OCI-LY3 (cell line): ENCODE results near the gene FBXW7.

Experiments used
- H2AFZ ChIP-seq: fragments of 200-600, 300-600 bp; shearing (Covaris generic); 2 replicates; pipeline ENCODE4 v1.6.0; 2014; ENCODE audit warnings: antibody characterized with exemption, low read depth, low read length
- H3K27ac ChIP-seq: fragments of 200-600, 300-600 bp; sonication (generic); 2 replicates; pipeline ENCODE4 v1.5.1; 2014; ENCODE audit warnings: mild to moderate bottlenecking, low read length, moderate library complexity, mixed read lengths
- H3K27me3 ChIP-seq: fragments of 200-600, 300-600 bp; sonication (generic); 2 replicates; pipeline ENCODE4 v1.6.1; 2014; ENCODE audit warnings: low read depth, low read length, mixed read lengths
- H3K36me3 ChIP-seq: fragments of 200-600, 300-600 bp; sonication (generic); replicated peaks from 2 replicates; pipeline ENCODE3; 2014; ENCODE audit warnings: low read depth, low read length, mixed read lengths
- H3K4me1 ChIP-seq: fragments of 300-600, 200-600 bp; sonication (generic); 2 replicates; pipeline ENCODE4 v1.6.1; 2014; ENCODE audit warnings: low read length, mixed read lengths
- H3K4me2 ChIP-seq: fragments of 200-600, 300-600 bp; sonication (generic); 2 replicates; pipeline ENCODE4 v1.6.1; 2014; ENCODE audit warnings: low read length, mixed read lengths
- H3K4me3 ChIP-seq: fragments of 300-600, 200-600 bp; sonication (generic); 2 replicates; pipeline ENCODE4 v1.5.1; 2014; ENCODE audit warnings: antibody characterized with exemption, mild to moderate bottlenecking, low read length, moderate library complexity
- H3K79me2 ChIP-seq: fragments of 300-600, 200-600 bp; shearing (Covaris generic); 2 replicates; pipeline ENCODE4 v1.6.1; 2014; ENCODE audit warnings: mild to moderate bottlenecking, low read length, mixed read lengths
- H3K9ac ChIP-seq: fragments of 300-600, 200-600 bp; shearing (Covaris generic); 2 replicates; pipeline ENCODE4 v1.6.0; 2014; ENCODE audit warnings: mild to moderate bottlenecking, low read length, moderate library complexity
- H3K9me3 ChIP-seq: fragments of 200-600, 300-600 bp; shearing (Covaris generic); 2 replicates; pipeline ENCODE4 v1.6.1; 2014; ENCODE audit warnings: low read length, mixed read lengths; ENCODE audit not compliant: insufficient read depth
- H4K20me1 ChIP-seq: fragments of 200-600, 300-600 bp; sonication (generic); 2 replicates; pipeline ENCODE4 v1.6.1; 2016; ENCODE audit warnings: low read length, mixed read lengths; ENCODE audit not compliant: insufficient read depth
- EZH2phosphoT487 ChIP-seq: fragments of 200-600 bp; shearing (Covaris generic); IDR thresholded peaks from 2 replicates; pipeline ENCODE4 v1.6.1; 2018; ENCODE audit warnings: antibody characterized with exemption, mixed run types, low read depth
- TF ChIP-seq, protein P1 (sequence below): fragments of 200-600, 300-600 bp; sonication (generic); IDR thresholded peaks from 2 replicates; pipeline ENCODE4 v1.5.1; 2014; ENCODE audit warnings: antibody characterized with exemption, low read length, low read depth

The FBXW7 gene

DNA sequence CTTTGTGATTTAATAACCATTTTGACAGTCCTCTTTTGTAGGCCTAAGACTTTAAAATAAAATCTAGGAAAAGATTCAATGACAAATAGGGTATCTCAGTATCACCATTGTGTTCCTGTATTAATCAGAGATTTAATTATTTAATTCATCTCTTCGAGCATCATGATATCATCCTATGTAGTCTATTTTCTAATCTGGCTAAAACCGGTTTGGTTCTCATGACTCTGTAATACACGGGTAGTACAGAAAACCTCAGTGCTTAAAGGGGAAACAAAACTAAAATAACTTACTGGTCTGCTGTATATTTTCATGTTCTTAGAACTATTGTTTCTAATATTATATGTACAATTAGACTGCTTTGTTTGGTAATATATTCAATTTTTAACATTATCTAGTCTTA is 23.7 kb upstream of the FBXW7 start:
- Histone ChIP-seq H3K4me3 (peak overlapping the region; percentile 34), H3K27me3 (no peaks in the 10 kb centered on the region), H3K36me3 (no peaks in the 10 kb centered on the region), H3K79me2 (no peaks in the 10 kb centered on the region), H3K9ac (peak overlapping the region; percentile 46), H3K4me1 (peaks cover 94% of the 10 kb centered on the region), H3K27ac (peak overlapping the region; percentile 69), H4K20me1 (no peaks in the 10 kb centered on the region), H3K9me3 (no peaks in the 10 kb centered on the region), H2AFZ (peak overlapping the region; percentile 58), H3K4me2 (peak overlapping the region; percentile 61)
- TF ChIP-seq, protein P1, sequence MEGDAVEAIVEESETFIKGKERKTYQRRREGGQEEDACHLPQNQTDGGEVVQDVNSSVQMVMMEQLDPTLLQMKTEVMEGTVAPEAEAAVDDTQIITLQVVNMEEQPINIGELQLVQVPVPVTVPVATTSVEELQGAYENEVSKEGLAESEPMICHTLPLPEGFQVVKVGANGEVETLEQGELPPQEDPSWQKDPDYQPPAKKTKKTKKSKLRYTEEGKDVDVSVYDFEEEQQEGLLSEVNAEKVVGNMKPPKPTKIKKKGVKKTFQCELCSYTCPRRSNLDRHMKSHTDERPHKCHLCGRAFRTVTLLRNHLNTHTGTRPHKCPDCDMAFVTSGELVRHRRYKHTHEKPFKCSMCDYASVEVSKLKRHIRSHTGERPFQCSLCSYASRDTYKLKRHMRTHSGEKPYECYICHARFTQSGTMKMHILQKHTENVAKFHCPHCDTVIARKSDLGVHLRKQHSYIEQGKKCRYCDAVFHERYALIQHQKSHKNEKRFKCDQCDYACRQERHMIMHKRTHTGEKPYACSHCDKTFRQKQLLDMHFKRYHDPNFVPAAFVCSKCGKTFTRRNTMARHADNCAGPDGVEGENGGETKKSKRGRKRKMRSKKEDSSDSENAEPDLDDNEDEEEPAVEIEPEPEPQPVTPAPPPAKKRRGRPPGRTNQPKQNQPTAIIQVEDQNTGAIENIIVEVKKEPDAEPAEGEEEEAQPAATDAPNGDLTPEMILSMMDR = no peak
- no peak for TF ChIP-seq EZH2phosphoT487

DNA sequence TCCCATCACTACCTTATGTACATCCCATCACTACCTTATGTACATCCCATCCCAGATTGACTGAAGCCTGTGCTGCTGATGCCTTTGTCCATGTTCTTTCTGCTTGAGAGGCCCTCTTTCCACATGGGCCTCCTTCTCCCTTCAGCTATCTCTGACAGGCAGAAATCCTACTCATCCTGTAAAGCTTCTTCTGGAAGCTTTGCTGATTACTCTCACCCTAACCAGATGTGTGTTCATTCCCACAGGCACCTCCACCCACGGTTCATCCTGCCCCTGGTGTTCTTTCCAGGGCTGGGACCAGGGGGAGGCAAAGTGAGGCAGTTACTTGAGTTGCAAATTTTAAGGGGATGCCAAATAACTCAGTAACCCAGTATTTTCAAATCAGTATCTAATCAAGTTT is 22.5 kb upstream of the FBXW7 start:
- TF ChIP-seq, protein P1 = no peak
- no peak for TF ChIP-seq EZH2phosphoT487
- Histone ChIP-seq H3K27me3 (no peaks in the 10 kb centered on the region), H3K9me3 (no peaks in the 10 kb centered on the region), H3K4me1 (peaks cover 96% of the 10 kb centered on the region), H4K20me1 (no peaks in the 10 kb centered on the region), H3K4me2 (peak overlapping the region; percentile 6; the same call in 1 of the 2 replicates), H3K9ac (no peak overlapping the region), H2AFZ (peak overlapping the region; percentile 30; the same call in 1 of the 2 replicates), H3K4me3 (no peak overlapping the region), H3K36me3 (no peaks in the 10 kb centered on the region), H3K27ac (0 out of 2 replicates have a peak overlapping the region, but pooled peaks have one; percentile 1), H3K79me2 (no peaks in the 10 kb centered on the region)

DNA sequence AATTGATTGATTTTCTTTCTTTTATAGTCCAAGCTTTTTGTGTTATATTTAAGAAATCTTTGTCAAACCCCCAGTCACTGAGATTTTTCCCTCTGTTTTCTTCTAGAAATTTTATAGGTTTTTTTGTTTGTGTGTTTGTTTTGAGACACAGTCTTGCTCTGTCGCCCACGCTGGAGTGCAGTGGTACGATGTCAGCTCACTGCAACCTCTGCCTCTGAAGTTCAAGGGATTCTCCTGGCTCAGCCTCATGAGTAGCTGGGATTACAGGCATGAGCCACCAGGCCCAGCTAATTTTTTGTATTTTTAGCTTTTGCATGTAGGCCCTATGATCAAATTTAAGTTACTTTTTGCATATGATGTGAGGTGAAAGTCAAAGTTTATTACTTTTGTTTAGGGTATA is 20.9 kb upstream of the FBXW7 start:
- TF ChIP-seq, protein P1 = no peak
- no peak for TF ChIP-seq EZH2phosphoT487
- Histone ChIP-seq H3K9ac (peak overlapping the region; percentile 57), H3K4me2 (peak overlapping the region; percentile 78), H3K4me3 (peak overlapping the region; percentile 59), H2AFZ (peak overlapping the region; percentile 65), H3K27ac (peak overlapping the region; percentile 71), H3K79me2 (no peaks in the 10 kb centered on the region), H3K27me3 (no peaks in the 10 kb centered on the region), H4K20me1 (no peaks in the 10 kb centered on the region), H3K9me3 (no peaks in the 10 kb centered on the region; the same call in 1 of the 2 replicates), H3K4me1 (peaks cover 94% of the 10 kb centered on the region), H3K36me3 (no peaks in the 10 kb centered on the region)

DNA sequence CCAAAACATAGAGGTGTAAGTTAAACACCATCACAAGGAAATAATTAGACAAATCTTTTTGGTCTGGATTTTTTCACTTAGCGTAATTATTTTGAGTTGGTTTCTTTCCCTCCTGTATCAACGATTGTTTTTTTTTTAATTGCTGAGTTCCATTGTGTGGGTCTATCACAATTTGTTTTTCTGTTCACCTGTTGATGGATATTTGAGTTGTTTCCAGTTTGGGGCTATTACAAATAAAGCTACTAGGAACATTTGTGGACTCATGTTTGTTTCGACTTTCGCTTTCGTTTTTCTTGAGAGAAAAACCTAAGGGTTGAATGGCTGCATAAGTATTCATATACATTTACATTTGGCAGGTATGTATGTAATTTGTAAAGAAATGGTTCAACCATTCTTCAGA is 20.4 kb upstream of the FBXW7 start:
- peaks cover 96% of the 10 kb centered on the region for H3K4me1 ChIP-seq
- peaks cover 4% of the 10 kb centered on the region; the same call in 1 of the 2 replicates for H3K9me3 ChIP-seq
- peak overlapping the region; percentile 65 for H2AFZ ChIP-seq
- H3K27me3 ChIP-seq = no peaks in the 10 kb centered on the region
- peak overlapping the region; percentile 71 for H3K27ac ChIP-seq
- no peak for TF ChIP-seq EZH2phosphoT487
- TF ChIP-seq, protein P1 = no peak
- no peaks in the 10 kb centered on the region for H3K79me2 ChIP-seq
- H3K36me3 ChIP-seq = no peaks in the 10 kb centered on the region
- H4K20me1 ChIP-seq = no peaks in the 10 kb centered on the region
- H3K4me2 ChIP-seq = peak overlapping the region; percentile 78
- H3K9ac ChIP-seq = peak overlapping the region; percentile 57
- peak overlapping the region; percentile 59 for H3K4me3 ChIP-seq
